ENCODE results near the gene UCP2. TPM values are rescaled to one million over a fixed set of nuclear protein-coding genes. Genes with fewer than 3 reads are reported as not detected.

The UCP2 gene
- total and polyA plus RNA-seq, 2 donors (not counting 3 experiments of a cell fraction or from before 2014, with no cell fraction given), result 16.5 to 24.0 TPM

DNA sequence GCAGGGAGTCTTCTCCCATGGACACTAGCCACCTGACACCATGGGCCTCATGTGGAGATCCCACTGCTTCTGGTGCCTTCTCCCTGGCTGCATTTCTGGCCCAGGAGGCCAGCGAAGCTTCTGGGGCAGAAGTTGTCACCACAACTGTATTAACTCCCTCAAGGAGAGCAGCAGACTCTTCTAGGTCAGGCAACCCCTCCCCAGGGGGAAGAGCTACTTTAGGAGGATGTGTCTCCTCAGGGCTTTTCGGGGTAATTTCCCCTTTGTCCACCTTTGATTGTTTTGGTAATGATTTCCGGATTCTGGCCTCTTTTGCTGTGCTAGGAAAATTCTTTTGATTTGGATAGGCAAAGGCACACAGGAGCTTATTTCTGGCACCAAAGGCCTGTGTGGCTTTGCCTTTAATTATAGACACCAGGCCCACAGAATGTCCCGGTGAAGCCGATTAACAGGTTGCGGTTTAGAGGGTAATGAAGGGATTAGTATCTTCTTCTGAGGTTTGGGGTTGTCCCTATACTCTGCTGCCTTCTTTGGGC, 8.9 kb upstream of the UCP2 start:
- Histone ChIP-seq H3K9ac (replicated peaks; ENCODE audit: extremely low read depth, insufficient read depth, low read length) (no peak overlapping the region), H3K9me1 (replicated peaks; ENCODE audit: control insufficient read depth, extremely low read depth, insufficient read depth, low read length) (no peaks in the 10 kb centered on the region), H3K9me3 (replicated peaks; ENCODE audit: control insufficient read depth, insufficient read depth, low read length) (no peaks in the 10 kb centered on the region), H3K4me3 (replicated peaks in 1 of 3; ENCODE audit: insufficient read depth in 1 of 3, low read depth in 1 of 3, low read length in 3 of 3) (no peak overlapping the region), H3K27ac (ENCODE audit: insufficient read depth, low read depth, low read length) (no peak overlapping the region), H3K4me1 (ENCODE audit: control insufficient read depth, extremely low read depth, insufficient read depth, low read length) (no peaks in the 10 kb centered on the region), H2AFZ (ENCODE audit: low read depth, low read length) (no peak overlapping the region), H4K20me1 (replicated peaks; ENCODE audit: control insufficient read depth, extremely low read depth, insufficient read depth, low read length) (no peaks in the 10 kb centered on the region), H3K79me2 (ENCODE audit: control insufficient read depth, insufficient read depth, low read length) (no peaks in the 10 kb centered on the region), H3K36me3 (ENCODE audit: control insufficient read depth in 2 of 2, extremely low read depth in 1 of 2, insufficient read depth in 2 of 2, low read length in 2 of 2) (no peaks in the 10 kb centered on the region), H3K4me2 (ENCODE audit: insufficient read depth, low read length) (no peak overlapping the region), H3K27me3 (ENCODE audit: control insufficient read depth in 2 of 2, insufficient read depth in 2 of 2, low read length in 2 of 2) (peaks cover 0 to 3% of the 10 kb centered on the region in 2 experiments)
- BruUV-seq (replicated peaks), result no TSS peak
- dilution Hi-C loops (cut with MboI; ENCODE audit: extremely low pct_ligation_motif_present, low sequenced_read_pairs) (no loop called here), intact Hi-C loops (cut with micrococcal nuclease) (no loop called here)
- ChIA-PET CTCF (interaction anchor here (0.8 kb wide), 1 partner anchor 34 kb away, joined by 3 read pairs; no protein-coding TSS in a partner anchor), POLR2A (no interaction called here)
- FAIRE-seq (no peak), DNase-seq (ENCODE audit: low read depth, low spot score) (no peak)
- TF ChIP-seq CTCF (IDR thresholded peaks at IDR 0.05; ENCODE audit: extremely low read depth in 1 of 2, insufficient read depth in 1 of 2, low read depth in 1 of 2, low read length in 2 of 2), result no peak

DNA sequence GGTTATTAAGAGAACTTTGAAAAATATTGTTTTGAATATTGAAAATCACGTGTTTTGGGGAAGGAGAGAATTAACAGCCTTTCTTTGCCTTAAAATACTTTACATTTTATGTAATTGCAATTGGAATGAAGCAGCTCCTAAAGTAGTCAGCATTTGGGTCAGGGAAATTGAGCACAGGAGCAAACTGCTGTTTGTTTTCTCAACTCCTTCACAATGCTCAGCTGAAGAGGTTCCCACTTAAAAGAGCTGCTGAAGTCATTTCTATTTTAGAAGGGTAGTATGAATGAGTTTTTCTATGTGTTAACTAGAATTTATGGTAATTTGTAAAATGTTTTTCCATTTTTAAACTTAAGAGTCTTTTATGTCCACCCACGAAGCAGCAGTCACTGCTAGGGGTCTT, 8.1 kb upstream of the UCP2 start:
- Histone ChIP-seq H3K9me3 (replicated peaks; ENCODE audit: control insufficient read depth, insufficient read depth, low read length) (no peaks in the 10 kb centered on the region), H3K9me1 (replicated peaks; ENCODE audit: control insufficient read depth, extremely low read depth, insufficient read depth, low read length) (no peaks in the 10 kb centered on the region), H3K4me1 (ENCODE audit: control insufficient read depth, extremely low read depth, insufficient read depth, low read length) (no peaks in the 10 kb centered on the region), H3K27ac (ENCODE audit: insufficient read depth, low read depth, low read length) (no peak overlapping the region), H4K20me1 (replicated peaks; ENCODE audit: control insufficient read depth, extremely low read depth, insufficient read depth, low read length) (no peaks in the 10 kb centered on the region), H3K79me2 (ENCODE audit: control insufficient read depth, insufficient read depth, low read length) (no peaks in the 10 kb centered on the region), H3K27me3 (ENCODE audit: control insufficient read depth in 2 of 2, insufficient read depth in 2 of 2, low read length in 2 of 2) (peaks cover 0 to 3% of the 10 kb centered on the region in 2 experiments), H3K4me3 (replicated peaks in 1 of 3; ENCODE audit: insufficient read depth in 1 of 3, low read depth in 1 of 3, low read length in 3 of 3) (no peak overlapping the region), H2AFZ (ENCODE audit: low read depth, low read length) (no peak overlapping the region), H3K36me3 (ENCODE audit: control insufficient read depth in 2 of 2, extremely low read depth in 1 of 2, insufficient read depth in 2 of 2, low read length in 2 of 2) (no peaks in the 10 kb centered on the region), H3K4me2 (ENCODE audit: insufficient read depth, low read length) (no peak overlapping the region), H3K9ac (replicated peaks; ENCODE audit: extremely low read depth, insufficient read depth, low read length) (no peak overlapping the region)
- TF ChIP-seq JUN (IDR thresholded peaks at IDR 0.05; ENCODE audit: borderline replicate concordance, insufficient read depth, insufficient read length, low read depth) (no peak), CTCF (IDR thresholded peaks at IDR 0.05; ENCODE audit: extremely low read depth in 1 of 2, insufficient read depth in 1 of 2, low read depth in 1 of 2, low read length in 2 of 2) (no peak), MYC (IDR thresholded peaks at IDR 0.05; ENCODE audit: low read depth, low read length) (no peak), GATA2 (IDR thresholded peaks at IDR 0.05; ENCODE audit: insufficient read depth, insufficient read length, low read depth, low read length) (no peak), FOS (IDR thresholded peaks at IDR 0.05; ENCODE audit: borderline replicate concordance, insufficient read depth, low read length) (no peak), POLR2A (IDR thresholded peaks at IDR 0.05; ENCODE audit: low read depth, low read length) (no peak), POLR2AphosphoS5 (IDR thresholded peaks at IDR 0.05; ENCODE audit: insufficient read depth, low read depth, low read length) (no peak), EZH2 (IDR thresholded peaks at IDR 0.05; ENCODE audit: borderline replicate concordance, low read depth, low read length, severe bottlenecking) (no peak)
- TF ChIP-seq, protein P1, sequence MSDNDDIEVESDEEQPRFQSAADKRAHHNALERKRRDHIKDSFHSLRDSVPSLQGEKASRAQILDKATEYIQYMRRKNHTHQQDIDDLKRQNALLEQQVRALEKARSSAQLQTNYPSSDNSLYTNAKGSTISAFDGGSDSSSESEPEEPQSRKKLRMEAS (IDR thresholded peaks at IDR 0.05; ENCODE audit: insufficient read depth, insufficient read length), result no peak
- intact Hi-C loops (cut with micrococcal nuclease), result no loop called here
- ChIA-PET CTCF (no interaction called here), POLR2A (no interaction called here)
- BruUV-seq (replicated peaks), result no TSS peak
- no peak for DNase-seq (ENCODE audit: low read depth, low spot score)
- FAIRE-seq, result no peak
- dilution Hi-C loops (cut with MboI; ENCODE audit: extremely low pct_ligation_motif_present, low sequenced_read_pairs), result no loop called here
